Testis (tissue), 2 donors: ENCODE results near the gene IRGQ.

ENCODE experiments used
- POLR2A ChIP-seq: fragments of 450-650 bp; IDR thresholded peaks from one replicate; pipeline ENCODE4 v1.6.1; 2017; ENCODE audit warnings: antibody characterized with exemption, mild to moderate bottlenecking, moderate library complexity
- TF ChIP-seq, protein P1 (sequence below), 3 experiments: fragments of 450-650 bp in 2 of 3; fragments of 200-600 bp in 1 of 3; sonication (generic) in 1 of 3; IDR thresholded peaks; one replicate each; pipeline ENCODE4 v1.5.1; 2016 to 2019; ENCODE audit warnings: antibody characterized with exemption in 3 of 3, mild to moderate bottlenecking in 2 of 3, moderate library complexity in 1 of 3

- TF ChIP-seq, protein P1, sequence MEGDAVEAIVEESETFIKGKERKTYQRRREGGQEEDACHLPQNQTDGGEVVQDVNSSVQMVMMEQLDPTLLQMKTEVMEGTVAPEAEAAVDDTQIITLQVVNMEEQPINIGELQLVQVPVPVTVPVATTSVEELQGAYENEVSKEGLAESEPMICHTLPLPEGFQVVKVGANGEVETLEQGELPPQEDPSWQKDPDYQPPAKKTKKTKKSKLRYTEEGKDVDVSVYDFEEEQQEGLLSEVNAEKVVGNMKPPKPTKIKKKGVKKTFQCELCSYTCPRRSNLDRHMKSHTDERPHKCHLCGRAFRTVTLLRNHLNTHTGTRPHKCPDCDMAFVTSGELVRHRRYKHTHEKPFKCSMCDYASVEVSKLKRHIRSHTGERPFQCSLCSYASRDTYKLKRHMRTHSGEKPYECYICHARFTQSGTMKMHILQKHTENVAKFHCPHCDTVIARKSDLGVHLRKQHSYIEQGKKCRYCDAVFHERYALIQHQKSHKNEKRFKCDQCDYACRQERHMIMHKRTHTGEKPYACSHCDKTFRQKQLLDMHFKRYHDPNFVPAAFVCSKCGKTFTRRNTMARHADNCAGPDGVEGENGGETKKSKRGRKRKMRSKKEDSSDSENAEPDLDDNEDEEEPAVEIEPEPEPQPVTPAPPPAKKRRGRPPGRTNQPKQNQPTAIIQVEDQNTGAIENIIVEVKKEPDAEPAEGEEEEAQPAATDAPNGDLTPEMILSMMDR (IDR thresholded peaks at IDR 0.05) = no peak
- TF ChIP-seq POLR2A = no peak
Measured at GRCh38 chr19:43540381-43540780, 55.6 kb downstream of the IRGQ start.
